ENCODE results near the gene ACOT9.
A peak's percentile ranks its signal among the peaks of the same experiment; 100 is the strongest.

ACOT9 gene

DNA sequence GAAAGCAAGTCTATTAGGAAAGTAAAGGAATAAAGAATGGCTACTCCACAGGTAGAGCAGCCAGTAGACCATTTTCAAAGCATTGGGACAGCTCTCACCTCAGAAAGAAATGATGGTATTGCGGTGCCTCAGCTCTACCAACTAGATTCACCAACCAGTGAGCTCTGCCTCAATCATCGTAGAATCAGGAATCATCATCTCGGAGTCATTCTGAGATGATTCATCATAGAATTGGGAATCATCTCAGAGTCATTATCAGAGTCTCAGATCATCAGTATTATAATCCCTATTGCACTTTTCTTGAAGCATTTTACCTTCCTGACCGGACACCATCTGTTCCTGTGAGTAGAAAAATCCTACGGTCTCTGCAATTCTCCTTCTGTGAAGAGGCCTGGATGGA is 22.4 kb upstream of the ACOT9 start:
- TF ChIP-seq, protein P1, sequence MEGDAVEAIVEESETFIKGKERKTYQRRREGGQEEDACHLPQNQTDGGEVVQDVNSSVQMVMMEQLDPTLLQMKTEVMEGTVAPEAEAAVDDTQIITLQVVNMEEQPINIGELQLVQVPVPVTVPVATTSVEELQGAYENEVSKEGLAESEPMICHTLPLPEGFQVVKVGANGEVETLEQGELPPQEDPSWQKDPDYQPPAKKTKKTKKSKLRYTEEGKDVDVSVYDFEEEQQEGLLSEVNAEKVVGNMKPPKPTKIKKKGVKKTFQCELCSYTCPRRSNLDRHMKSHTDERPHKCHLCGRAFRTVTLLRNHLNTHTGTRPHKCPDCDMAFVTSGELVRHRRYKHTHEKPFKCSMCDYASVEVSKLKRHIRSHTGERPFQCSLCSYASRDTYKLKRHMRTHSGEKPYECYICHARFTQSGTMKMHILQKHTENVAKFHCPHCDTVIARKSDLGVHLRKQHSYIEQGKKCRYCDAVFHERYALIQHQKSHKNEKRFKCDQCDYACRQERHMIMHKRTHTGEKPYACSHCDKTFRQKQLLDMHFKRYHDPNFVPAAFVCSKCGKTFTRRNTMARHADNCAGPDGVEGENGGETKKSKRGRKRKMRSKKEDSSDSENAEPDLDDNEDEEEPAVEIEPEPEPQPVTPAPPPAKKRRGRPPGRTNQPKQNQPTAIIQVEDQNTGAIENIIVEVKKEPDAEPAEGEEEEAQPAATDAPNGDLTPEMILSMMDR (IDR thresholded peaks at IDR 0.05; ENCODE audit: control insufficient read depth, insufficient read depth, low read depth, low read length, missing control alignments) = no peak
- H3K4me3 ChIP-seq (ENCODE audit: control insufficient read depth, low read depth, low read length) = no peak overlapping the region
- no peak for DNase-seq (ENCODE audit: low read depth)

DNA sequence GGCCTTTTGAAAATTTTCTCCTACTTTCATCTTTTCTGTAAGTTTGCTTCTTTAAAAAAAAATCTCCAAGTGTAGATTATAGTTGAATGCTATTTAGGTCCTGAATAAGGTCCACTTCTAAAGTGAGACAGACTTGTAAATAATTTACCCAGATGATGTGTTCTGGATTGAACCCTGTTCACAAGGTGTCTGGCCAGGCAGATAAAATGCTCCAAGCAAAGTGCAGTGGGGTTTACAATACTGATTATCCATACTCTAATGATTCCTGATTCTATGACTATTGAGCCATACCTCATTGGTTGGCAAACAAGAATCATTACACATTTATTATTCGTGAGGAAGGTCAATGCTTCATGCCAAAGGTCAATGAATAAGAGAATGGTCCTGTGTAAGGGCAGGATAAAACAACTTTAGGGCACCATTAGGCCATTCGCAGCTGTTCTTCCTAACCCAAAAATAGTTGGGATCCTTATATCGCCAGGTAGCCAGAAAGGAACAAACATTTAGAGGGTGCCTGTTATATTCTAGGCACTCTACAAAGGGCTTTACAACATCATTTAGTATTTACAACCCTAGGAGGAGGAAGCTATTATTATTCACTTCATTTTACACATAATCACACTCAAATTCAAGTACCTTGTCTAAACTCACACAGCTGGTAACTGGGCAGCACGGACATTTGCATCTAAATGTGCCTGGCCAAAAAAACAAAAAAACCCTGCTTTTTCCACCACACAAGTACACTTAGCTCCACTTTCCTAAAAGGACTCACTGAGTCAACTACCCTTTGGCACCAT is 21.3 kb upstream of the ACOT9 start:
- TF ChIP-seq, protein P1 (IDR thresholded peaks at IDR 0.05; ENCODE audit: control insufficient read depth, insufficient read depth, low read depth, low read length, missing control alignments) = no peak
- DNase-seq (ENCODE audit: low read depth) = no peak
- no peak overlapping the region for H3K4me3 ChIP-seq (ENCODE audit: control insufficient read depth, low read depth, low read length)

DNA sequence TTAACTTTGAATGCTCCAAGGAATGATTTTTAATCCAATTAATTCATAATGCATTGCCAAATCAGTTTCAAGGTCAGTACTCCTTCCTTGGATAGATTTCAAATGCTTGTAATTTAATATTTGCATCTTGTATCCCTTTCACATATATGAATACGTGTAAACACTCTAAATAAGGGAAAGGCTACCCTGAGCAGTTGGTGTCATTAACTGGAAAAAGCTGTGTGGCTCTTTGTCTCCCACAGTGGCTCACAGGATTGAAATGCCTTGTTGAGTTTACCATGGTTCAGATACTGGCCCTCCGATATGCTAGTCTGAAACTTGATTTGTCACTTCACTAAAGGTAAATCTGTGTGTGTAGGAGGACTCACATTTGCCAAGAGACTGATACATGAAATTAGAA is 16.7 kb upstream of the ACOT9 start:
- H3K4me3 ChIP-seq (ENCODE audit: control insufficient read depth, low read depth, low read length) = no peak overlapping the region
- no peak for DNase-seq (ENCODE audit: low read depth)
- TF ChIP-seq, protein P1 (IDR thresholded peaks at IDR 0.05; ENCODE audit: control insufficient read depth, insufficient read depth, low read depth, low read length, missing control alignments) = no peak

DNA sequence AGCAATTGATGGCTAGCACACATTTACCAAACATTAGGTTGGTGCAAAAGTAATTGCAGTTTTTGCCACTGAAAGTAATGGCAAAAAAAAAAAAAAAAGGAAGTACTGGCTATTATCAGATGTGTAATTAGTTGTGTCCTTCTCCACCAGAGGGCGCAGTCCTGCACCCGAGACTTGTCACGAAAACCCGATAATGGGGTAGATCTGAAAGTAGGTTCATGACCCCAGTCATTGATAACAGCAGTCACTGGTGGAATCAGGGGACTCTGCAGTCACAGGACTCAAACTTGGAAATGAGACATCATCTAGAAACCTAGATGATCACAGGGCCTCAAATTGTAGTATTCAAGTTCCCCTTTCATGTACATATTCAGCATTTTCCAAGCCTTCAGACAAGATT is 13.1 kb upstream of the ACOT9 start:
- no peak for DNase-seq (ENCODE audit: low read depth)
- TF ChIP-seq, protein P1 (IDR thresholded peaks at IDR 0.05; ENCODE audit: control insufficient read depth, insufficient read depth, low read depth, low read length, missing control alignments) = peak; percentile 58

DNA sequence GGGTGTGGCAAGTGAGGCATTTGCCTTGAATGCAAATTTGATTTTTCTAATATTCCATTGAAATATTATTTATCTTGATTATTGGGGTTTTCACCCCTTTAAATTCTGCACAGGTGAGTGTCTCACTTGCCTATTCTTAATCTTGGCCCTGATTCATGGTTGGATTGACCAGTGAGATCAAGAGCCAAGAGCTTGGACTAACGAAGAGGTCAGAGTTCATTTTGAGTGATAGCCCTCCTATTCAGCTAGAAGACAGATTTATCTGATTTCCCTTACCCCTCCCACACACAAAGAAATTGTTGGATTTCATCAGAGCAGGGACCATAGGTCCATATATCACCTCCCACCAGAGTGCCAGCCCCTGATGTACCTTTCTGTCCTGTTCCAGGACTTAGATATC is 11.6 kb upstream of the ACOT9 start:
- no peak overlapping the region for H3K4me3 ChIP-seq (ENCODE audit: control insufficient read depth, low read depth, low read length)
- DNase-seq (ENCODE audit: low read depth) = no peak
- TF ChIP-seq, protein P1 (IDR thresholded peaks at IDR 0.05; ENCODE audit: control insufficient read depth, insufficient read depth, low read depth, low read length, missing control alignments) = no peak

More for the DNA sequence above, 13.1 kb upstream of the ACOT9 start:
- no peak overlapping the region for H3K4me3 ChIP-seq (ENCODE audit: control insufficient read depth, low read depth, low read length)

DNA sequence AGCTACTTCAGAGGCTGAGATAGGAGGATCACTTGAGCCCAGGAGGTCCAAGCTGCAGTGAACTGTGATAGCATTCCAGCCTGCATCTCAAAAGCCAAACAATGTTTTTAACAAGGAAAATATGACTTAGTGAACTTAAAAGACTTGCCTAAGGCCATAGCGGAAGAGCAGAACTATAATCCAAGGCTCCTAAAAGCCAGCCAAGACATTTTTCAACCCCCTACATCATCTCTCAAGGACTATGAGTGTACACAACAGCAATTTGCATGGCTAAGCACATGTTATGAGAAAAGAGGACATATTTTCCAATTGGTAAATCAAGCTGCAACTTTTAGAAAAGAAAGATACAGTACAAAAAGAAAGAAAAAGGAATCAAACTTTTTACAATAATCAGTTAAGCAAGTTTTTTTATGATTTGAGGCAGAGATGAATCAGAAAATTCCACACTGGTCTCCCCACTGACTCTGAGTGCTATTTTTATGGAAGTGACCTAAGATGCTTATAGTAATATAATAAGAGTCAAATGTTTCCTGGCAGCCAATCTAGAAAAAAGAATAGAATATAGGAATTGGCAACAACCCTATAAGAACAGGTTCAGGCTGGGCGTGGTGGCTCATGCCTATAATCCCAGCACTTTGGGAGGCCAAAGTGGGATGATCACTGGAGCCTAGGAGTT is 9.8 kb upstream of the ACOT9 start:
- peak; percentile 55 for DNase-seq (ENCODE audit: low read depth)
- H3K4me3 ChIP-seq (ENCODE audit: control insufficient read depth, low read depth, low read length) = no peak overlapping the region
- TF ChIP-seq, protein P1 (IDR thresholded peaks at IDR 0.05; ENCODE audit: control insufficient read depth, insufficient read depth, low read depth, low read length, missing control alignments) = no peak
